Measurements from ENCODE around the gene KRT17.
"Not testable (repeated sequence)": the region's sequence is repeated elsewhere in the genome, so short reads cannot be mapped to it uniquely, and the experiment has no call there.

Gene KRT17

DNA sequence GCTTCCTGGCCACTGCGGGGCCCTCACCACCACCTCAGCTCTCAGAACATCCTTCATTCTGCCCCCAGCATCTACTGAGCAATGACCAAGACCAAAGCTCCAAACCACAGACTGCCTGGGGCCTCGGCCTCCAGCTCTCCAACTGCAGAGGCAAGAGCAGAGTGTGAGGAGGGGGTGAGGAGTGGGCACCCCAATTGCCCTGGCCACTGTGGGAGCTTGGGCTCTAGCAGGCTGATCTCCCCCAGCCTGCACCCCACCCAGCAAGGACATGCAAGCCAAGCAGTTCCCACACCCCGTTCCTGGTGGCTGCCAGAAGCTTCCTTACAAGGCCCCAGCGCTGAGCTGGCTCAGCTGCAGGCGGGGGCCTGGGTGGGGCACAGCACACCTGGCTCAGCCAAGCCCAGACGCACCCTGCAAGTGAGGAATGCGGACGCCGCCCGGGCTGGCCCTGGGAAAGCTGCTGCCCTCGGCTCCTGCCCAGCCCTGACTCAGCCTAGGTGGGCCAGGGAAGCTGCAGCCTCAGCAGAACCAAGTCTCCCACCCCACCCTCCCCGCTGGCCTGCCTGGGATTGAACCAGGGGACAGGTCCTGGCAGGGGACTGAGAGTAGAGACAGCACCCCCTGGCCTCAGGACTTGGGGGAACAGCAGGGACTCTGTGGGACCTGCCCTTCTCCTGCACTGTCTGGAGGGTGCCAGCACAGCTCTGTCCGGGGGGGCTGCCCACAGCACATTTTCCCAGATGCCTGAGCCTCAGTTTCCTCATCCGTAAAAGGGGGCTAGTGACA lies 29.7 kb upstream of the KRT17 start:
- DNase-seq = no peak

DNA sequence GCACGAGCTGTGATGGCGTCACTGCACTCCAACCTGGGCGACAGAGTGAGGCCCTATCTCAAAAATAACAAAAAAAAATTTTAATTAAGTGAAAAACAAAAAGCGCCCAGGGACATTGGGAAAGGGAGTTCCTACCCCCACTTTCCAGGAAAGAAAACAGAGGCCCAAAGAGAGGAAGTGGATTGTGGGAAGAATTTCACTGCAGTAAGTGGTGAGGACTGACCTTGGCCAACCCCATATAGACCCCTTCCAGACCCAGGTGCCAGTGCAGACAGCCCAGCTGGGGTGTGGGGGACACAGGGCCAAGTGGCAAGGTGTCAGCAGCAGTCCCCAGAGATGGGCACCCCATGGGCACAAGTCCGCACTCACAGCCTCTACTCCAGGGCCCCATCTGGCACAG lies 29.0 kb upstream of the KRT17 start:
- no peak for DNase-seq

DNA sequence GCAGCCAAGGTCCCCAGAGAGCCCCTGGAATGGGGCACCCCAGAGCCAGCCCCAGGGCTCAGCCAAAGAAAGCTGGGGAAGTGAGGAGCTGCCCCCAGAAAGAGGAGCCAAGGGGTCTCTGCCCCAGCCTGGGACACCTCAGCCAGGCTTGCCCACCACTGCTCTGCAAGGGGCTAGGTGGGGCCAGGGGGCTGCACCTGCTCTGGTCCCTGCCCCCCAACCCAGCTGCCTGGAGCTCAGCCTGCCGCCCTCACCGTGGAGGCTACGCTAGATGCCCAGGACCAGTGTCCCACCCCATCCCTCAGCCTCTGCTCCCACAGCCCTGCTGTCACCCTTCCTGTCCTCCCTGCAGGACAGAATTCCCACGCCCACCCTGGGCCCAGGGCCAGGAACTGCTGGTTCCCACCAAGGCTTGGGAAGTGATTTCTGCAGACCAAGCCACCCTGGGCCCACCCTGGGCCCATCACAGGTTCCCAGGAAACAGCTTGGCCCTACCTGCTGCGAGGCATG lies 28.1 kb upstream of the KRT17 start:
- no peak for DNase-seq

DNA sequence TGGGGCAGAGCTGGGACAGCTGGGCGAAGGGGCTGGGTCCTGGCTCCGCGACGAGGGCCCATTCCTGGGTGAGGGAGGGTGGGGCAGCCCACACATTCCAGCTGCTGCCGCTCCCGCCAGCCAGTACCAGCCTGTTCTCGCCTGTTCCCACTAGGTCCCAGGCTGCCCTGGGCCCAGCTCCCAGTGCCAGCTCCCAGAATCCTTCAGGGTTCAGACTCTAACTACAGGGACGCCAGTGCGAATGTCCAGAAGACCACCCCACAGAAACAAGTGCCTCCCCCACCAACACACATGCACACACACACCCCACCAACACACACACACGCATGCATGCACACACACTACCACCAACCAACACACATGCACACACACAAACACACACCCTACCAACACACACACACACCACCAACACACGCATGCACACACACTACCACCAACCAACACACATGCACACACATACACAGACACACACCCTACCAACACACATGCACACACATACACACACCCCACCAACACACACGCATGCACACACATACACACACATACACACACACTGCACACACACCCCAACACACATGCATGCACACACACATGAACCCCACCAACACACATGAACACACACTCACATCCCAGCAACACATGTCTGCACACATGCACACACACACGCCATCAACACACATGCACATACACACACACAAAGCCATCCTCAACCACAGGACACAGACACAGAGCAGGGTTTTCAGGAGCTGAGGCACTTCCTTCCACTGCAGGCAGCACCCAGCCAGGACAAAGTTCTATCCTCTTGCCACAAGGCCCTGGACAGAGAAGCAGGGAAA lies 27.5 kb upstream of the KRT17 start:
- no peak for DNase-seq

DNA sequence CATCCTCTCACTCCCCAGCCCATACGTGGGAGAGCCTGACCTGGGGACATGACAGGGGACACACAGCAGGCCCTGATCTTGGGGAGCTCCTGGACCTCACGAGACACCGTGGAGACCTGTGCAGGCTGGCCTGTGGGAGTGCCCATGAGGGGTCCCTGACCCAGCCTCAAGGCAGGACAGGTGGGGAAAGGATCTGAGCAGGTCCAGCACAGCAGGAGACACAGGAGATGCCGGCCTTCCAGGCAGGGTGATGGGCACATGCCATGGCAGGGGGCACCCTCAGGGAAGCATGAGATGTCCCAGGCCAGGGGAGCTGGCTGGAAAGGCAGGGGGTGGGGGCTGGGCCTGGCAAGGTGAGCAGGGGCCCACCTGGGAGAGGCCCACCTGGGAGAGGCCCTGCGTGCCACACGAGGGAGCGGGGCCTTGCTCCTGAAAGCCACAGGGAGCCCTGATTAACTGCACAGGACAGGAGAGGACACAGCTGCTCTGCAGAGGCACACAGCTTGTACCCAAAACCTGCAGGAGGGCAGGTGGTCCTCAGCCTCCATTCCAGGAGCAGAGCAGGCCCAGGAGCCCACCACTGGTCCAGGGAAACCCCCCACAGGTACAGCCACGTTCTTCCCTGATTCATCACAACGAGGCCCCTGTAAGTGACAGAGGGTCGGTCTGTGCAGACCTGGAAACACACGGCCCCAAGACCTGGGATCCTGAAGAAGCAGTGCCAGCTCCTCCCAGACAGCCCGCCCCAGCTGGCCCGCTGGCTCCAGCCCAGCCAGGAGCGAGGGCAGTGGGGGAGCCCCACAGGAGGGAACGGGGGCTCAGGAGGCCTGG lies 26.6 kb upstream of the KRT17 start:
- DNase-seq = no peak

DNA sequence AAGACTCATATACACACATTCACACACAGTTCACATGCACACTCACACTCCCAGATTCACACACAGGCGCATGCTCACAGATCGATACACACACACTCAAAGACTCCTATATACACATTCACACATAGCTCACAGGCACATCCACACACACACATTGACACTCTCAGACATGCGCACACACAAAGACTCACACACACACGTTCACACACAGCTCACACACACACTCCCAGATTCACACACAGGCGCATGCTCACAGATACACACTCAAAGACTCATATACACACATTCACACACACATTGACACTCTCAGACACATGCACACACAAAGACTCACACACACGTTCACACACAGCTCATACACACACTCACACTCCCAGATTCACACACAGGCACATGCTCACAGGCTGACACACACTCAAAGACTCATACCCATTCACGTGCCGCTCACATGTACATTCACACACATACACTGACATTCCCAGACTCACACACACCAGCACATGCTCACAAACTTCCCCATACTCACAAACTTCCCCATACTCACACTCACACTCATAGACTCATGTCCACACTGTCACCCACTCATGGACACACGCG lies 25.6 kb upstream of the KRT17 start:
- DNase-seq = no peak

DNA sequence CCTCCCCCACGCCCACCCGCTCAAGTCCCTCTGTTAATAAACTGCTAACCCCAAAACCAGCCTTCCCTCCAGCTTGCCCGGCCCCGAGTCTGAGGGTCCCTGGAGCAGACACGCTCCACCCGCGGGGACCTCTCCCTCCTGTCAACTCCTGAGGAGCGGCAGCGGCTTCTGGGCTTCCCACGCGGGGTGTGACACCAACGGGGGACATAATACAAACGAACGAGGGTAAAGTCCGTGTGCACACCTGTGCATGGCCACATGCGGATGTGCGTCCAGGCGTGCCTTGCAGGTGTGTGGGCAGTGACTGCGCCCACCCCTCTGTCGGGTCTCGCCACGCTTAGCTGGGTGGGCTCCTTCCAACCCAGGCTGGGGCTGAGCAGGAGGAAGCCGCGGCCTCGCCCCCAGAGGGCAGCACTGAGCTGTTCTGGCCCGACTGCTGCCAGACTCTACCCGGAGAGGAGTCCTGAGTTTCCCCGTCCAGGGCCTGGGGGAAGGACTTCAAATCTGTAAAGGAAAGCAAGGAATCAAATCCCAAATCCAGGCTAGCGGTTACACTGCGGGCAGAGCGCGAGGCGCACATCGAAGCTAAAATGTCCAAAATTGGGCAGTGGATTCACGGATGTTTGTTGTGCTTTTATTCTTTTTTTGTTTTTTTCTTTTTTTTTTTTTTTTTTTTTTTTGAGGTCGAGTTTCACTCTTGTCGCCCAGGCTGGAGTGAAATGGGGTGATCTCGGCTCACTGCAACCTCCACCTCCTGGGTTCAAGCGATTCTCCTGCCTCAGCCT lies 24.2 kb upstream of the KRT17 start:
- peak; percentile 88 for DNase-seq

DNA sequence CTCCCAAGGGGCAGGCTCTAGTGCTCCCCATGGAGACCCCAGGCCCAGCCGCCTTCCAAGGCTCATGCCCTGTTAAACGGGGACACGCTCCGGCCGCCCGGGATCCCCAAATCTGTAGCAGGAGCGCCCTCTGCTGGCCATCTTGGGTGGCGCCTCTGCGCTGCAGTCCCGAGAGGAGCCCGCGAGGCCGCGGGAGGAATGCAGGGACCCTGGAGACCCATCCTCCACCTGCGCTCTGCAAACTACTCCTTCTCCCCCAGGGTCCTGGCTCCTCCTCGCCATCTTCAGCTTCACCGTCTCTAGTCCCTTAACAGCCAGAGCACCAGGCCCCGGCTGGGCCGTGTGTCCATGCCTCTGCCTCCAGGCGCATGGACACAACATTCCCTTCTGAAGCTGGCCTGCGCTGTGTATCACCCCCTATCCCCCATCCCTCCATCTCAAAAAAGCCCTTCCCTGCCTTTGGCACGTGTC lies 23.6 kb upstream of the KRT17 start:
- DNase-seq = peak; percentile 92

DNA sequence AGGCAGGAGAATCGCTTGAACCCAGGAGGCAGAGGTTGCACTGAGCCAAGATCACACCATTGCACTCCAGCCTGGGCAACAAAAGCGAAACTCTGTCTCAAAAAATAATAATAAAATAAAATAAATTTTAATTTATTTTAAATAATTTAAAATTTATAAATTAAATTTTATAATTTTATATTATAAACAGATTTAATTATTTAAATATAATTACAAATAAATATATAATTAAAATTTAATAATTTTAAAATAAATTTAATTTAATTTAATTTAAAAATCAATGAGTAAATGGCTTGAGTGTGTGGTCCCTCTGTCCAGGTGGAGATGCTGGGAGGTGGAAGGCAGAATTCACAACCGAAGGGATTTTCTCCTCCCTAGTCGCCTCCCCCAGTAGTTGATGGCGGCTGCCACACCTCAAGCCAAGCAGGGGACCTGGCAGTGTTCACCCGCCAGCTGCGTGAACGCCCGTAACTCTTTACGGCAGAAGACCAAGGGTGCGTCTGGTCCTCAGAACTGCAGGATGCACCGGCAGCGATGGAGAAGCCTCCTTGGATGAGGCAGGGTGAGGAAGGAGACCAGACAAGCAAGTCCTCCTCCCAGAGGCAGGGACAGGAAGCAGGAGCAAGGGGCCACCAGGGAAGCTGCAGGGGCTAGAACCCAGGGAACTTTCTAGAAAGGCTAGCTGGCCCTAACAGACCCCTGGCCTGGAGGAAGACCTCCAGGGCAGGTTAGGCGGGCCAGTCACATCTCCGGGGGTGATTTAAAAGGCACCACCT lies 22.9 kb upstream of the KRT17 start:
- DNase-seq = no peak

DNA sequence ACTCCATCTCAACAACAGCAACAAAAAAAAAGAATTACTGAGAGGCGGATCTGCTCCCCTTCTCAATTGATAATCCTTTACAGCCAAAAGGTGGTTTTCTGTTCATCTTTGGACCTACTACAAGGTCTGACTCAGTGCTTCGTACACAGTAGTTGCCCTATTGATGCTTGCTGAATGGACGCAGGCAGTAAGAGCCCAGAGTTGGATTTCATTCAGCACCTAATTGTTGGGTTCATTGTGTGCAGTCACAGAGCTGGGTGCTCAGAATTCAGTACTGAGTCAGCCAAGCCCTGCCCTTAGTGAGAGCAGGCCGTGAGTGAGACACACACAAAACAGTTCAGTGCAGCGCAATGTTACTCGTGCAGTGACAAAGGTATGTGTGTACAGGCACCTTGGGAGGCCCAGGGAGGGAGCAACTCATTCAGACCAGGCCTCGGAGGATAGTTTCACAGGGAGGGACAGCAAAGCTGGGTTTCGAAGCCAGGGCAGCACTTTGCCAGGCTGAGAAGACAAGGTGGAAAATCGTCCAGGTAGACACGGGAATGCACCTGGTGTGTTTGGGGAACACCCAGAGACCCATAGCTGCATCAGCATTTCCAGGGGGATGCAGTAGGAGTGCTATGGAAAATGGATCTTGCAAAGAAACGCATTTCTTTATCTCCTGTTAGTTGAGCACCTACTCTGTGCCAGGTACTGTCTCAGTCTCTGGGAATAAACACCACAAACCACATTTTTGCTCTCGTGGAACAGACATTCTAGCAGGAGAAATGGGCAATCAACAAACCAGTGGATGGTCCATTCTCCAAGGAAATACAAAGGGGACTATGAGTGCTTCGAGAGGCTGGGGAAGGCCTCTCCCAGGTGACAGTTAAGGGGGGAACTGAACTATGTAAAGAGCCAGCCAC lies 18.1 kb upstream of the KRT17 start:
- DNase-seq = no peak

DNA sequence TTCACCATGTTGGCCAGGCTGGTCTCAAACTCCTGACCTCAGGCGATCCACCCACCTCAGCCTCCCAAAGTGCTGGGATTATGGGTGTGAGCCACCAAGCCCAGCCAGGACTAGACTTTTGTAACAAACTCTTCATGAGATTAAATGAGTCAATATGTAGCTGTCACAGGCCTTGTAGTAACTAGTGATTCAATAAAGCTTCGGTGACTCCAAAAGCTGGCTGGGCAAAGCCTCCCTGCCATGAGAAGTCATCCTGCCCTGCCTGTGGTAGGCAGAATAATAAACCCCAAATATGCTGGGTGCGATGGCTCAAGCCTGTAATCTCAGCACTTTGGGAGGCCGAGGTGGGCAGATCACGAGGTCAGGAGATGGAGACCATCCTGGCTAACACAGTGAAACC lies 16.2 kb upstream of the KRT17 start:
- not testable (repeated sequence) for DNase-seq

DNA sequence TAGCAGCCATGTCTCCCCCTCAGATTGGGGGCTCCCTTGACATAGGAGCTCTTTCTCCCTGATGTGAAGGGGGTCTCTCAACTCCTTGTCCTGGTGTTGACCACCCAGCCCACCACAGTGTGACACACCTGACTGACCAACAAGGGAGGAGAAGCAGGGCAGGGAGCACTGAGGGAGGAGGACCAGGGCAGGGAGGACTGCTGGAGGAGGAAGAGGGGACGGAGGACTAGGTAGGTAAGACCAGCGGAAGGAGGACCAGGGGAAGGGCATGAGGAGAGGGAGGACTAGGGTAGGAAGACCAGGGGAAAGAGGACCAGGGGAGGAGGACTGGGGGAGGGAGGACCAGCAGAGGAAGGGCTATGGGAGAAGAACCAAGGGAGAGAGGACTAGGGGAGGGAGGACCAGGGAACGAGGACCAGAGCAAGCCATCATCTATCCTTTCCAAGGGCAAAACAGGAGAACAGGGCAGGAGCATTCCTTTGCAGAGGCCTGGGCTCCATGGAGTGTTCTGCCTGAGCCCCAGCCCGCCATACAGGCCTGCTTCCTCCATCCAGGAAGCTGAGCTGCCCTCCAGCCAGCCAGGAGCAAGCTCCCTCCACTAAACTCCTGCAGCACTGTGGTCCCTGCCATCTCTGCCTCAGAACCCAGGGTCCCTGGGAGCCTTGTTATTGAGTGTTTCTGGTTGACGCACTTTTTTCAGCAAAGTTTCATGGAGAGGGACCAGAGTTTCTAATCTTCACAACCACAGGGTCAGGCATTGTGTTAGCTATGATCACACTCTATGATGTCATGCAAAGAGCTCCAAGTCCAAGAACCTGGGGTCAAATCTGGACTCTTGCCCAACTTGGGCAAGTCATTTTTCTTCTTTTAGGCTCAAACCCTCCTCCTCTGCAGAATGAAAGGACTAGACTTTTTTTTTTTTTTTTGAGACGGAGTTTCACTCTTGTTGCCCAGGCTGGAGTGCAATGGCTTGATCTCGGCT lies 15.4 kb upstream of the KRT17 start:
- no peak for DNase-seq

DNA sequence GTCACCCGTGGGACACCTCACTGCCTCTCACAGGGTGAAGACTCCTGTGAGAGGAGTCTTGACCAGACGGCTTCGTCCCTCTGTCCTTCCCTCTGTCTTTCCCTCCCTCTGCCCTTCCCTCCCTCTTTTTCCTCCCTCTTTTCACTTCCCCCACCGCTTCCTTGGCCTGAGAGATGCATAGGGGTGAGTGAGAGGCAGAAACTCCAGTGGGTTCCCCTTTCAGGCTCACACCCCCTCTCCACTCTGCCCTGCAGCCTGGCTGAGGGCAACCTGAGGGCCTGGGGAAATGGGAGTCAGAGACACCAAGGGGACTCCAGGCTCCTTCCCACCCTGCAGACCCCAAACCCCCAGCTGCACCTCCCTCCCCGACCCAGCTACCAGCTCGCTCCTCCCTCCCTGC lies 14.6 kb upstream of the KRT17 start:
- DNase-seq = no peak

DNA sequence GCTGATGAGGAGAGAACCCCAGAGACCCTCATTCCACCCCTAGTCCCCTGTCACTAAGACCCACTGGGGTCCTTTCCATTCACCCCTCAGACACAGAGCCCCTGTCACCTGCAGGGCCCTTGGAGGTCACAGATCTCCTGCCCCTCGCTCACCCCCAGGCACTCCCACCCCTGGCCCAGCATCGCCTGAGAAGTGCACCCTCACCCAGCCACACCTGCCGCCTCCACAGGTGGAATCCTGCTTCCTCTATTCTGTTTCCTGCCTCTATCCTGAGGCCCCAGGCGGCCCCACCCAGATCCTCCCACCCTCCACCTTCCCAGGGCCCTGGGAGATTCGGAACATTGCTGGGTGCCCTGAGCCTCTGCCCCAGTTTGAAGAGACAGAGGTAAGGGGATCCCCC lies 13.8 kb upstream of the KRT17 start:
- no peak for DNase-seq

DNA sequence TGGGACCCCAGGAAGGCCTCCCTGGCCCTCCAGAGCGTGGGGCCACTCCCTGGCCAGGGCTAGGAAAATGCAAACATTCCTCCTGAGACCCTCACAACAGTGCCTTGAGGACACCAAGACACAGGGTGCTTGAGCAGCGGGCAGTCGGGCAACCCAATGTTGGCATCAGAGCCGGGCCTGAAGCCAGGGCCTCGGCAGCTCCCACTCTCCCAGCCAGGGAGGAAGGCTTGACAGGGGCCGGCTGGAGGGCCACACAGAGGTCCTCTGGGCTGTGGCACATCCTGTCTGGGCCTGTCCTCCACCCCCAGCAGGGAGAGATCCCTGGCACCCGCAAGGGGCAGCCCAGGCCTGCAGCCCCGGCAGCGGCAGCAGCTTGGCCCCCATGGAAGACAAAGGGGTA lies 12.3 kb upstream of the KRT17 start:
- no peak for DNase-seq

DNA sequence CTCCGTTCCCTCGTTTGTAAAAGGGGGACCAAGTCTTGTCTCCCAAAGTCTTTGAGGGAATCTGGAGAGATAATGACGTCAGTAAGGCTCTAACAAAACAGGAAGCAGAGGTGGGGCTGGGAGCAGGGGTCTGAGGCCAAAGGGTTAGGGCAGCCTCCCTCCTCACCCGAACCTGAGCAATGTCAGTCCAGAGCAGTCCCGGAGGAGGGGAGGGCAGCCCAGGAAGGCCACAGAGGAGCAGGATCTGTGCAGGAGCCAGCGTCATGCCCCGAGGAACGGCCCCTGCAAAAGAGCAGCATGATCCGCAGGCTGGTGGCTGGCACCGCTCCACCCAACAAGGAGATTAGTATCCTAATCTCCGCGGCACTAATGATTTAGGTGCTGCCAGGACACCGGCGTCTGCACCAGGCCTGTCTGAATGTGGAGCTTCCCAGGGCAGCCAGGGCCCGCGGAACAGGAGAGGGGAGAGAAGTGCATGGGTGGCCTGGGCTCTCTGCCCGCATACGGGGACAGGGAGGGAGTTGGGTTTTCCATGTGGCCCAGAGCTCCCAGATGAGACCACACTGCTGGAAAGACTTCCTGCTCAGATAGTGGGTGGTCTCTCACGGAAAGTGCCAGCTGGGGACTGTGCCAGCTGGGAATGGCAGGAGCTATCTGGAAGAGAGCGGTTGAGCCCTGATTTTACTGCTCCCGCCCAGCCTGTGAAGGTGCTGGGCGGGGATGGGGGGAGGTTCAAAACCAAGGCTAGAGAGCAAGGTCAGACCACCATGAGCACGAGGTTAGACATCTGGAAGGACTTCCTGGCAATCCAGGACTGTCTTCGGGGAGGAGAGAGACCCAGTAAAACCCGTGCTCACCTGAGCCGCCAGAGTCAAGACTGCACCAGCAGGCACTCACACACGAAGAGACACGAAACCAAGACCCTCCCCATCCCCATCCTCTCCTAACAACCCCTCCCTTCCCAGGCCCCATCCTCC lies 11.0 kb upstream of the KRT17 start:
- DNase-seq = no peak

DNA sequence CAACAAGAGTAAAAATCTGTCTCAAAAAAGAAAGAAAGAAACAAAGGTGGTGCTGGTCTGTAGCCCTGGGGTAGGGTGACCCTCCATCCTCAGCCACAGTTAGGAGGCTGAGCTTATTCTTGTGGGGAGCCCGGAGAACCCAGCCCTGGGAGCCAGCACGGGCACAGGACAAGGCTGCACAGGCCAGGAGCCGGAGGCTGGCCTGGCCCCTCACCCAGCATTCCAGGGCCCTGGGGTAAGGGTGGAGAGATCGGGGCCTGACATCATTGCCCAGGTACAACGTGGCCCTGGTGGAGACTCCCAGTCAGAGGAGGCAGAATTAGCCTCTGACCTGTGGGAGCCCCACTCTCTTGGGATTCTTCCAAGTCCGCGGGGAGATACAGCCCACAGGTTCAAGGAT lies 10.3 kb upstream of the KRT17 start:
- DNase-seq = no peak

Data from stimulated activated CD4-positive, alpha-beta T cell treated with anti-CD3 and anti-CD28 coated beads, Interleukin-12 subunit alpha, Interleukin-12 subunit beta, amount 100 ng/mL, for 4 hours (primary cell).